HK-2 (cell line): ENCODE data around the gene PLG.
"Not testable (repeated sequence)": the region's sequence is repeated elsewhere in the genome, so short reads cannot be mapped to it uniquely, and the experiment has no call there.

Source experiments
- DNase-seq: peaks from one replicate; pipeline ENCODE4 v3.0.0-alpha.2; 2018; ENCODE audit not compliant: unreplicated experiment

Gene PLG

DNA sequence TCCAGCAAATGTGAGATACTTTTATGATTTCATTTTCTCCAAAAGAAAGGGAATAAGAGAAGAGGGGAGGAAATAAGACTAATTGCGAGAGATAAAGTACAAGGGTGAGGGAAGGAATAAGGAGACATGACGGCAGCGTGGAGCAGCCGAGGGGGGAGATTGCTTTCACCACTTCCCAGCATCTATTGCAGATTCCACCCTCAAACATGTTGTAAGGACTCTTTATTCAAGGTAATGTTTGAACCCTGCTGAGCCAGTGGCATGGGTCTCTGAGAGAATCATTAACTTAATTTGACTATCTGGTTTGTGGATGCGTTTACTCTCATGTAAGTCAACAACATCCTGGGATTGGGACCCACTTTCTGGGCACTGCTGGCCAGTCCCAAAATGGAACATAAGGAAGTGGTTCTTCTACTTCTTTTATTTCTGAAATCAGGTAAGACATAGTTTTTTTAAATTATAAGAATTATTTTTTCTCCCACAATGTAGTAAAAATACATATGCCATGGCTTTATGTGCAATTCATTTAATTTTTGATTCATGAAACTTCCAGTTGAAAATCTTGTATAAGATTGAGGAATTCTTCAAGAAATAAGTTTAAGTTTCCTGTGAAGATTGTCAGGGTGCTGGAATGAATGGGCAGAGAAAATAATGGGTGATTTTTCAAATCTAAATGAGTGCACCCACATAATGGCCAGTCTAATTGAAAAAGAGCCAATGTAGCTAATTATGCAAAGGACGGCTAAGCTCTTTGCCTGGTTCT lies at the start of gene PLG:
Gene PLG (plus strand): TSS at position 327 of the 763 bp plus-strand sequence. CDS start 61 bp downstream, at position 388.
- not testable (repeated sequence) for DNase-seq

DNA sequence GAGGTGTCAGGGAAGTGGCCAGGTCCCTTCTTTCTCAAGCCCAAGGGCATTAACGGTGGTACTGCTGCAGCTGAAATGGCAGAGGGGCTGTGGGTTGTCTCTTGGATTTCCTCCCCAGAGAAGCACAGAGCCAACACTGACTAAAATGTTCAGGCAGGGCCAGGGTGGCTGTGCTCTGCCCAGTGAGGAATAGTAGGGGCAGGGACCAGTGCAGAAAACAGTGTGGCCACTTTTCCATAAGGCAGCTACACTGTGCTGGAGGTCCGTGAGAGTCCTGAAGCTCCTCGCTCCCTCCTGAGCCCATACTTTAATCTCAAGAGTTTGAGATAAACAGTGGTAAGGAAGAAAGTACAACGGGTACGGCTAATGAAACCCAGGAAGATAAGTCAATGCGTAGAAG lies 42.5 kb upstream of the PLG start:
- DNase-seq = no peak

DNA sequence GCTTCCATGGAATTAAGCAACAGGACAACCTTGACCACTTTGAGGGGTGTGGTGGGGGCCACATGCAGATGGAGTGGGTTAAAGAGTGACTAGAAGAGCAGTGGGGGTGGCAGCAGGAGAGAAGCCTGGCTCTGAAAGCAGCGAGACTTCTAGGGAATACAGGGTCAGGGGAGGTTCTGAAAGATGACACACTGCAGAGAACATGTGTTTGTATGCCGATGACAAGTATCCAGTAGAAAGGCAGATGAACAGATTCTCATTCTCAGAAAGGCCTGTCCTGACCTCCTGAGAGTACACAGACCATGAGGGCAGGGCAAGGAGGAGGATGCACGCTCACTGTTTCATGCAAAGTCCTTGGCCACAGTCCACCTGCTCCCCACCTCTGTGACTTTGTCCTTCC lies 40.8 kb upstream of the PLG start:
- no peak for DNase-seq

DNA sequence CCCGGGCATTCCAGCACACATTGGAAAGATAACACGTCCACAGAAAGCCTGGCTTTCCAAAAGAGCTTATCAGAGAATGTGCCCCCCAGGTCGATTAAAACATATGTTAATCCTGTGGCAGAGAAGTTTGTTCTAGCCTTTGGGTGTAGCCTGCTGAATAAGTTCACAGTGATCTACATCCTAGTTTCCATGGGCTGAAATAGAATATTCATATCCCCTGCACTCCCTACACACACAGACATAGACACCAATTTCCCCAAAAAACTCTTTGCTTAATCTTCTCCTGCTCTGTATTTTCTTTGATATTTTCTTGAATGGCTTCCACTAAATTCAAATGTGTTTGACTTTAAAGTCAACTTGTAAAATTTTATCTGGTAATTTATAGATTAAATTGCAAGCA lies 39.6 kb upstream of the PLG start:
- DNase-seq = no peak

DNA sequence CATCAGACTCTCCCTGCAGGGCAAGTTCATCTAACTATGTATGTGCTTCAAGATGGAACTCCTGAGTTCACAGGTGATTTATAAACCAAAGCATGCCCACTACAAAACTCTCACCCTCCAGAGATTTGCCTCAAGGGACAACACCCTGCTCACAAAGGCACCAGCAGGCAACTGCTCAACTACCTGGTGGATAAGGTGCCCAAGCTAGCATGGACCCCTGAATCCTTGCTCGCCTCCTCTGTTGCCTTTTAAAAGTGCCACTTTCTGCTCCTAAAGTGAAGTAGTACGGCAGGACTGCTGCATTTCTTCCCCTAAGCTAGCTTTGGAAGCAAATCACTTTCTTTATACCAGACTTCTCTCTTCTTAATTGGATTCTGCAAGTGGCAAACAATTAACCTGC lies 39.2 kb upstream of the PLG start:
- DNase-seq = no peak

DNA sequence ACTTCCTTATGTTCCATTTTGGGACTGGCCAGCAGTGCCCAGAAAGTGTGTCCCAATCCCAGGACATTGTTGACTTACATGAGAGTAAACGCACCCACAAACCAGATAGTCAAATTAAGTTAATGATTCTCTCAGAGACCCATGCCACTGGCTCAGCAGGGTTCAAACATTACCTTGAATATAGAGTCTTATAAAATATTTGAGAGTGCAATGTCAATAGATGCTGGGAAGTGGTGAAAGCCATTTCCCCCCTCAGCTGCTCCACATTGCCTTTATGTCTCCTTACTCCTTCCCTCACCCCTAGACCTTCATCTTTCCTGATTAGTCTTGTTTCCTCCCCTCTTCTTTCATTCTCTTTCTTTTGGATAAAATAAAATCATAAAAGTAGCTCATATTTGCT lies 37.8 kb upstream of the PLG start, which contains the start of gene LPA:
Gene LPA (minus strand): TSS at position 78 of the 400 bp plus-strand sequence. CDS start 61 bp downstream, at position 17.
- not testable (repeated sequence) for DNase-seq

DNA sequence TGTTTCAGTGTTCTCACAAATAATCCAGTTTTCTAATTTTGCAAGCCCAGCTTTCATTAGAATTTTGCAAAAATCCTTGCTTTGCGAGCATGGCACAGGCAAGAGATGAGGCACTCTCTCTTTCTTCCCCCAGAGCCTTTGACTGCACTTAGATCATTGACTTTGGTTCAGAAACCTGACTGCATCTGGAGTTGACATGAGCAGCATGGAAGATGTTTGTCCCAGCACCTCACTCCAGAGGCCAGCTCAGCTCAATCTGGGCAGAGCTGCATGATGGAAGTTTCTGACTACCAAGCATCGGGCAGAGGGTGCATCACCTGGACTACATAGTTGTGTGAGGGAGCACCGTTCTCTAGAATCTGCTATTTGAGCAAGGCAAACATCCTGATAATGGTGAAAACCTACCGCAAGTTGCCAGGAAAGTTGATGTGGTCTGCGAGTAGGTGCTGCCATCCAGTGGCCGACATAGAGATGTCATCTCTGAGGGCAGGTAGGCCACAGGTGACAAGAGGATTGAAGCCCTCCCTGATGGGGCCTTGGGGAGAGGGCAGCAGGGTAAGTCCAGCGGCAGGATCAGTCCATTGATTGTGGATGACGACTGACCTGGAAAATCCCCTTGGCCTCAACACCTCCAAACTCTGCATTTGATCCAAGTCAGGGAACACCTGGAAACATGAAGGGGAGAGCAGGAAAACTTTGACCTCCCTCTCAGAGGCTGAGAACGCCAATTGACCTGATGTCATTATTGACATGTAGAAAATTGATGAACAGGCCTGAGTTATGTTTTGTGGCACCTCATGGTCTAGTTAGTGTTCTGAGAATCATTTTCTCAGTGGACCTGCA lies 34.2 kb upstream of the PLG start:
- DNase-seq = peak; percentile 46

DNA sequence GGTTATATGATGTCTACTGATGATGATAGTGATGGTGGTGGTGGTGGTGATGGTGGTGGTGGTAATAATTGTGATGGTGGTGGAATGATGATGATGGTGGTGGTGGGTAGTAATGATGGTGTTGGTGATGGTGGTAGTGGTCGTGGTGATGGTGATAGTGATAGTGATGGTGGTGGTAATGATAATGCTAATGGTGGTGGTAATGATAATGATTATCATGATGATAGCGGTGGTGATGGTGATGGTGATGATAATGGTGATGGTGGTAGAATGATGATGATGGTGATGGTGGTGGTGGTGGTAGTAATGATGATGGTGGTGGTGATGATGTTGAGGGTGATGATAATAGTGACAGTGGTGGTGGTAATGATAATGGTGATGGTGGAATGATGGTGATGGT lies 33.5 kb upstream of the PLG start:
- no peak for DNase-seq

DNA sequence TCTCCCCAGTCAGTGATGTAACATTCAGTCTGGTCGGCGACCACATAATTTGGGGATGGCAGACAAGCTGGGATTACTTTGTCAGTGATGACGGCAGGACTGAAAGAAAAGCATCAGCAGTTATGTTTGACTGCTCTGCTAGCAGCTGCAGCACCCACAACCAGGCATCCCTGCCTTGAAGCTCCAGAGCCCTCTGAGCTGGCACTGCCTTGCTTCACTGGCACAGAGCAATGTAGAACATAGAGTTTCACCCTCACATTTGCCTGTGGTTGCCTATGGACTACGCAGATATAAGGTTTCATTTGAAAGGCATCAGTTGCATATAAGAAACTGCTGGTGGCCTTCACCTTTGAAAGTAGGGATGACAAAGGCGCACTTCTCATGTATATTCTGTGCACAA lies 25.6 kb upstream of the PLG start:
- not testable (repeated sequence) for DNase-seq

DNA sequence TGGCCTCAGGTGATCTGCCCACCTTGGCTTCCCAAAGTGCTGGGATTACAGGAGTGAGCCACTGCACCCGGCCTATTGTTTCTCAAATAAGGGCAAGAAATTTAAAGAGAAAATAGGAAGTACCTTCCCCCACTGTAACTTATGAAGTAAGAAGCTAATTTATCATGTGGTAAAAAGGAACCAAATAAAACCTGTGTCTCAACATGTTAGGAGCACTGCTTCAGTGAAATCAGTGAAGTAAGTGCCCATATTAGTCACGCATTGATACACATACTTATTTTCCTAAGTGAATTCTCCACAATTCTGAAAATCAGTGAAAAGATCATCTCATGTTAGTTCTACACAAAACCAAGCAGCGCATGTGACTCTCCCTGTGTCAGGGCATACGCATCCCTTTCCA lies 23.8 kb upstream of the PLG start:
- DNase-seq = no peak

DNA sequence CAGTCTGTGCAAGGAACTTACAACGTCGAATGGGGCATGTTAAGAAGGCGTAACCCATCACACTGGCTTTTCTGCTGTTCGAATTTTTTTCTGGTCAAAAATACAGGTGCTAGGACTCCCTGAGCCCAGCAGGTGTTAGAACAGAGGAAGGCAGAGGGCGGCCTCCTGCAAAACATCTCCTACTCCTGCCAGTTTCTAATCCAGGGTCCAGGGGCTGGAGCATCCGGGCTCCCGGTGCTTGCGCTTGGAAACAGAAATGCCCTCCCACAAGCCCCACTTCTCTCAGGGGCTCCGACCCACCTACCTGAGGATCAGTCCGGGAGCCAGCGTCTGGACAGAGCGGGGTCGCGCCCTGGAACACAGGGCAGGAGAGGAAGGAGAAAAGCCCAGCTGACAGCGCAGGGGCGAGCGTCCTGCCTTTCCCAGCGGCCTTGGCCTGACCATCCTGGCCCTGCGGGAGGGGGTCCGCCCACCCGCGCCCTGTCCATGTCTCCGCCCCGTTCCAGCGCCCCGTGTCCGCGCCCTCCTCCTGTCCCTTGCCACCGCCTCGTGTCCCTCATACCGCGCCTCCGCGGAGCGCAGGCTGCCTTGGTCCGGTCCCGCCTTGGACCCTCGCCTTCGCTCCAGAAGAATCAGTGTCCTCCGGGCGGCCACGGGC lies 23.2 kb upstream of the PLG start:
- no peak for DNase-seq

DNA sequence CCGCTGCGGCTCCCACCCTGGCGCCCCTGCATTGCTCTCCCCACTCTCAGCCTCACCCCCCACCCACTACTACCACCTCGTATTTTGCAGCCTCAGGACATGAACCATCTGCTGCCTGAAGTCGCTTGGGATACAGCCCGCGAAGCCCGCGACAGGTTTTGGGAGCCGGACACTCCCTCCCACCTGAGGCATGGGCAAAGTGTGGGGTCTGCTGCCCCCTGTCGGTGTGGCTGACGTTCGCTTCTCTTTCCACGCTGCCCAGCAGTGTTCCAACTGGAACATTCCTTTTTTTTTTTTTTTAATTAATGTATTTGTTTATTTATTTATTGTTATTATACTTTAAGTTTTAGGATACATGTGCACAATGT lies 22.7 kb upstream of the PLG start:
- DNase-seq = no peak

DNA sequence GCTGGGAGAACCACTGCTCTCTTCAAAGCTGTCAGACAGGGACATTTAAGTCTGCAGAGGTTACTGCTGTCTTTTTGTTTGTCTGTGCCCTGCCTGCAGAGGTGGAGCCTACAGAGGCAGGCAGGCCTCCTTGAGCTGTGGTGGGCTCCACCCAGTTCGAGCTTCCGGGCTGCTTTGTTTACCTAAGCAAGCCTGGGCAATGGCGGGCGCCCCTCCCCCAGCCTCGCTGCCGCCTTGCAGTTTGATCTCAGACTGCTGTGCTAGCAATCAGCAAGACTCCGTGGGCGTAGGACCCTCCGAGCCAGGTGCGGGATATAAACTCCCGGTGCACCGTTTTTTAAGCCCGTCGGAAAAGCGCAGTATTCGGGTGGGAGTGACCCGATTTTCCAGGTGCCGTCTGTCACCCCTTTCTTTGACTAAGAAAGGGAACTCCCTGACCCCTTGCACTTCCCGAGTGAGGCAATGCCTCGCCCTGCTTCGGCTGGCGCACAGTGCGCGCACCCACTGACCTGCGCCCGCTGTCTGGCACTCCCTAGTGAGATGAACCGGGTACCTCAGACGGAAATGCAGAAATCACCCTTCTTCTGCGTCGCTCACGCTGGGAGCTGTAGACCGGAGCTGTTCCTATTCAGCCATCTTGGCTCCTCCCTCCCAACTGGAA lies 16.8 kb upstream of the PLG start:
- not testable (repeated sequence) for DNase-seq

DNA sequence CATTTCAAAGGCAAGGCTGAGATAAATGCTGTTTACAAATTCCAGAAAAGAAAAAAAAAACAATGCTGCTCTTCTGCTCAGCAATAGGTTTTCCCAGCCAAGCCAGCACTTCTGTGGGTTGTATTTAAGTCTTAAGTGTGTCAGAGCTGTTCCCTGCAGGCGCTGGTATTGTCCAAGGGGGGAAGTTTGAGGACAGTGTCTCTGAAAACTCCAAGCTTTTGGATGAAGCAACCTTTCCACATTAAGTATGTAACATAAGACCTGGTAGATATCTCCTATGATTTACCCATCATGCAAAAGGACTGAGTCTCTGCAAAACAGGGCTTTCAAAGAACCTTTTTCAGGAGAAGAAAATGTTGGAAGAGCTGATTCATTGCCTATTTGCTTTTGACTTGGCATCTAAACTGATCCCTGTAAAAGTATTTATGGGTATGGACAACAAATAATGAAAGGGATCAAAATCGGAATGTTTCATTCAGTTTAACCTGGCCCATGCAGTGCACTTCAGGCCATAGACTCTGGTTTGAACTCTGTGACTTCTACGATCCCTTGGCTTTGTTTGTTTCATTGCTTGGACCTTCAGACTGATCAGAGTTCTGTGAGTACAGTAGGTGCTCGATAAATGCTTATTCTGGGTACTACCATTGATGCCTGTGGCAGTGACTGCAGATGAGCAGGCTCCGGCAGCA lies 16.1 kb upstream of the PLG start:
- DNase-seq = no peak

DNA sequence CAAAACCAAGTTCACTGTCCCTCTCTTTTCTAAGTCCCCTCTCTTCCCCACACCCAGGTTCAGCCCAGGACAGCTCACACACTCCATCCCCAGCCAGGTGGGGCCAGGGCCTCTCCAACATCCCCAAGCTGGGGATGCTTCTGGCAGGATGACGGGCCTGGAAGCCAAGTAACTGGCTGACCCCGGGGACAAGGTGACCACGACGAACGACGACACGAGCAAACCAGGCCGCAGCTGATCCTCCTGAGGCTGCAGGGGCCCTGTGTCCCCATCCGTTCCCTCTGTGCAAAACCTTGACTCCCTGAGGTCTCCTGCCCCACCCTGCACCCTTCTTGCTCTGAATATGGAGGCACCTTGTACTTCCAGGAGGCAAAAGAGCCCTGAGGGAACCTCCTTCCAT lies 11.6 kb upstream of the PLG start:
- DNase-seq = no peak

DNA sequence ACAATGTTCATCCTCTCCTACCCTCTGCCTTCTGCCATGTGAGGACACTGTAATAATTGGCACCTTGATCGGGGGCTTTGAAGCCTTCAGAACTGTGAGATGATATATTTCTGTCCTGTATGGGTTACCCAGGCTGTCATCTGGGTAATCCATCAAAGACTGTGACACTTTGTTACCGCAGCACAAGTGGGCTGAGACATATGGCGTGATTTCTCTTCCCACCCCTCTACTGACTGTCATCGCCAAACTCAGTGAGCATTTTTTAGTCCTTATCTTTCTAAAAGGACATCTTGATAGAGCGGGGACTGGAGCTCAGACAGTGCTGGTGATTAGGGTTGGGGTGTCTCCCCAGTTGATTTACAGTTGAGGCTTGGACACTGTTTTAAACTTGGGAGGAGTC lies 10.4 kb upstream of the PLG start:
- no peak for DNase-seq

DNA sequence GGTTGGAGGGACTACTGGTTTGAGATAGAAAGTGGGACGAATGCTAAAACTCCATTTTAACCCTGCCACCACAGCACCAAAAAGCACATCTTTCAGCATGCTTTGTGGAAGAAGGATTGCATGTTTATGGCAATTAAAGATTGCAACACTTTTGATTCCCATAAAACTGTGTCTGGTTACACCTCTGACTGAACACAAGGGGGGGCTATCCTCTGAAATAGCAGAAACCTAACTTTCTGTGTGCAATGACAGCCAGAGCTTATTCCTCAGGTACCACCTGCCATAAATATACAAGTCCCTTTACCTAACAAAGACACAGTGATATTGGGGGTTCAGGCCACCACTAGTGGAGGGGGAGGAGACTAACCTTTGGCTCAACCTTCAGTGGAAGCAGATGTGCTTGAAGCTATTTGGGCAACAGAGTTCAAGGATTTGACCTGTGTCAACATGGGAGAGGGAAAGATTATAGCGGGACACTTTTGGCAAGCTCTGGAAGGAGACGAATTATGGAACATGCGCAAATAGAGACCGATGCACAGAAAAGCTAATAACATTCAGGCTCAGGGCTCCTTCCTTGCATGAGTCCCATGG lies 9.6 kb upstream of the PLG start:
- DNase-seq = no peak

DNA sequence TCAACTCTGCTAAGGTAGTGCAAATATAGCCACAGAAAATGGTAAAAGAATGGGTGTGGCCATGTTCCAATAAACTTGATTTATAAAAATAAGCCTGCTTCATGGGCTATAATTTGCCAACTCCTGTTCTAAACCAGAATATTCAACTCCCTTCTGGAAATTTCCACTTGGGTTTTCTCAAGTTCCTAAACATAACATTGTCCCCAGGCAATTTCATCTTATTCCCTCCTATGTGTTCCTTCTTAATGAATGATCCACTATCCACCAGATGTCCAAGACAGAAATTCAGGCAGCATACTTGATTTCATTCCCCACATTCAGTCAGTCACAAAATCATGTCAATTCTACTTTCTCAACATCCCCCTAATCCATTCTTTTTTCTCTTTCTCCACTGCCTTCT lies 7.0 kb upstream of the PLG start:
- not testable (repeated sequence) for DNase-seq

DNA sequence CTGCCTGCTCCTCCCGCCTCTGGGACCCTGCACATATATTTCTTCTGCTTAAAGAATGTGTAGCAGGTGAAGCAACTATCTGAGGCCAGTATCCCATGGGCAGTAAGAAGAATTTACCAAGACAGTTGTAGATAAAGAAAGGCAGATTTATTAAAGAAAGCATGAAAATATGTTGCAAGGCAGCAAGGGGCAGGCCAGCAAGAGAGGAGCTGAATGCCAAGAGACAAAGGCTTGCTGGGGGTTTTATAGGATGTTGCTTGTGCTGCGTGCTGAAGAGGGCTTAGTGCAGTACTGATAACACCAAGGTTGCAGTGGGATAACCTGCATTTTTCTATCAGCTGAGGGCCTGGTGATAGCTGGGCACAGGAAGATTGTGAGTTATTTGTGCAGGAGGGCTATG lies 6.4 kb upstream of the PLG start:
- DNase-seq = not testable (repeated sequence)

DNA sequence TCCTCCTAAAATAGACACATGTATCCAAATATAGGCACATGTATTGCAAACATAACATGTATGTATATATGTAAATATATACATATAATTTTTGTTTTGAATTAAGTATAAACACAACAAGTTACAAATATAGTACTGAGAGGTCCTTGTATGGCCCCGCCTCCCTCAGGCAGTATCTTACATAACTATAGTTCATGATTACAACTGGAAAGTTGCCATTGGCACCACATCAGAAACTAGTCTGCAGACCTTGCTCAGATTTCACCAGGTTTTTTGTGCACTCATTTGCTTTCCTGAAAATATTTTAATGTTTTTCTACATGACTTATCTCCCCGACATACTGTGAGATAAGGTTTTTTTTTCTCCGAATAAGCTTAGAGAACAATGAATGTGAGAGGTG lies 5.2 kb upstream of the PLG start:
- DNase-seq = not testable (repeated sequence)

DNA sequence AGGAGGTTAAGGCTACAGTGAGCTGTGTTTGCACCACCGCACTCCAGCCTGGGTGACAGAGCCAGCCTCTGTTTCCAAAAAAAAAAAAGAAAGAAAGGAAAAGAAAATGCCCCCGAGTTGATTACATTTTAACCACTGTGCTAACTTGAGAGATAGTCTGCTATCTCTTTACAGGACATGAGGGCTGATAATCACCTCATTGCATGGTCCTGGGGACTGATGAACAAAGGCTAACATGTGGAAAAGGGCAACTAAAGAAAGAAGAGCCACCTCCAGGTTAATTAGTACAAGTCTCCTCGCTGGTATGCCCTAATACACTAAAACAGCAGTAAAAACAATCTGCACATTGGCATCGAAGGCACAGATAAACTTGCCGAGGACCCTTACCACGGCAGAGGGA lies 4.2 kb upstream of the PLG start:
- DNase-seq = no peak
